GM12873 (cell line): Measurements from ENCODE around the gene SYNPO2L.

ENCODE experiments used
- TF ChIP-seq, protein P1 (sequence below): IDR thresholded peaks from 2 replicates; pipeline ENCODE4 v1.5.1; 2012; ENCODE audit warnings: low read depth, mild to moderate bottlenecking, moderate library complexity, low read length, control low read depth; ENCODE audit not compliant: insufficient read depth; ENCODE audit errors: missing control alignments

The SYNPO2L gene

DNA sequence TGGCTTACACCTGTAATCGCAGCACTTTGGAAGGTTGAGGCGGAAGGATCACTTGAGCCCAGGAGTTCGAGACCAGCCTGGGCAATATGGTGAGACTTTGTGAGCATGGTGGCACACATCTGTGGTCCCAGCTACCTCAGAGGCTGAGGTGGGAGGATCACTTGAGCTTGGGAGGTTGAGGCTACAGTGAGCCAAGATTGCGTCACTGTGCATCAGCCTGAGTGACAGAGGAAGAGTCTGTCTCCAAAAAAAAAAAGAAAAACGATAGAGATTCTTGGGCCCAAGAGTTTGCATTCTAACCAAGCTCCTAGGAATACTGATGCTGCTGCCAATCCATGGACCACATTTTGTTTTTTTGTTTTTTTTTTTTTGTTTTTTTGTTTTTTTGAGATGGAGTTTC lies 26.7 kb downstream of the SYNPO2L start:
- TF ChIP-seq, protein P1, sequence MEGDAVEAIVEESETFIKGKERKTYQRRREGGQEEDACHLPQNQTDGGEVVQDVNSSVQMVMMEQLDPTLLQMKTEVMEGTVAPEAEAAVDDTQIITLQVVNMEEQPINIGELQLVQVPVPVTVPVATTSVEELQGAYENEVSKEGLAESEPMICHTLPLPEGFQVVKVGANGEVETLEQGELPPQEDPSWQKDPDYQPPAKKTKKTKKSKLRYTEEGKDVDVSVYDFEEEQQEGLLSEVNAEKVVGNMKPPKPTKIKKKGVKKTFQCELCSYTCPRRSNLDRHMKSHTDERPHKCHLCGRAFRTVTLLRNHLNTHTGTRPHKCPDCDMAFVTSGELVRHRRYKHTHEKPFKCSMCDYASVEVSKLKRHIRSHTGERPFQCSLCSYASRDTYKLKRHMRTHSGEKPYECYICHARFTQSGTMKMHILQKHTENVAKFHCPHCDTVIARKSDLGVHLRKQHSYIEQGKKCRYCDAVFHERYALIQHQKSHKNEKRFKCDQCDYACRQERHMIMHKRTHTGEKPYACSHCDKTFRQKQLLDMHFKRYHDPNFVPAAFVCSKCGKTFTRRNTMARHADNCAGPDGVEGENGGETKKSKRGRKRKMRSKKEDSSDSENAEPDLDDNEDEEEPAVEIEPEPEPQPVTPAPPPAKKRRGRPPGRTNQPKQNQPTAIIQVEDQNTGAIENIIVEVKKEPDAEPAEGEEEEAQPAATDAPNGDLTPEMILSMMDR: no peak

GRCh38 chr10:73628405-73628804 lies 27.4 kb downstream of the SYNPO2L start:
- TF ChIP-seq, protein P1: no peak

DNA sequence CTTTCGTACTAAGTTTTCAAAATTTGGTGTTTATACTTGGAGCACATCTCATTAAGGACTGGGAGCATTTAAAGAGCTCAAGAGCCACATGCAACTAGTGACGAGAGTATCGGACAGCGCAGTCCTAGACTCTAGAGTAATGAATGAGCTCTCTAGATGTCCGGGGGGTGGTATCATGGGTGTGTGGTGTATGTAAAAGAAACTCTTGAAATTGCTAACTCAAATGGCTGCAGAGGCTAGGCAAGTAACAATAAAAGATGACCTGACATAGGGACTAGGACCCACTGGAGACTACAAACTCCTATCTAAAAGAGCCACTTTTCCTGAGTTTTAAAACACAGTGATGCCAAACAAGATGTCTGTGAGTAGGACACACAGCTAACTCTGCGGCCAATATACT lies 28.5 kb downstream of the SYNPO2L start:
- TF ChIP-seq, protein P1: no peak

DNA sequence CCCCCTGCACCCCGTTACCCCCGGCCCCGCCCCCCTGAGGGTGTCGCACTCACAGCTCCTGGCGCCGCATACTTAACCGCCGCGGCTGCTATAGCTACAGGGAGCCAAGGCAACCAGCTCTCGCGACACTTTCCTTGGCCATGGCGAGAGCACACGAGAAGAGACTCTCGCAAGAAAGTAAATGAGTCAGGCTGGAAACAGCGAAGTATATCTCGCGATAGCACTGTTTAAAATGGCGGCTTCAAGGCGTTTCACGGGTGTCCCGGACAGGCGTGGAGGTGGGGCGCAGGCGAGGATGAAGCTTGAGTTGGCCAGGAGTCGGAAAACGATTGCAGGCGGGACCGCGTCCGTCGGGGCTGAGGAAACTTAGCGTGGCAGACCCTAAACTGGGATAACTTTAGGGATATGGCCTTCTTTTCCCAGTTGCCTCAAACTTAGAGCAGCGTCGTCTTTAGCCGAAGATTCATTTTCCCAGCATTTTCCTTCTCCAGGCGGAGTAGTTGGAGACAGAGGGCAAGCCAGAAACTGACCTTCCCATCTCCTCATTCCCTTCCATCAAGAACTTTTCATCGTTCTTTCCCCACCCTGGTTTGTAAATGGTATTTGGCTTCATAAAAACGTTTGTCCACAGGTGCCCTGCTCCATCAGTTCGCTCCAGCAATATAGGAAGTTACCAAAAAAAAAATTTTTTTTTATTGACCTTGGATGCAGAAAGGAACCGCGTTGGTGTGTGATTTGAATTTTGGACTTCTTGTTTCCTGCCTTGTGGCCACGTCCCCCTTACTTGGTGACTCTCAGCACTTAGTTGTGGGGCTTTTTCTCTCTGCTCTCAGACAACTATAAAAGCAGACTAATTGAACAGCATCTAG lies 29.7 kb downstream of the SYNPO2L start:
- TF ChIP-seq, protein P1: no peak

DNA sequence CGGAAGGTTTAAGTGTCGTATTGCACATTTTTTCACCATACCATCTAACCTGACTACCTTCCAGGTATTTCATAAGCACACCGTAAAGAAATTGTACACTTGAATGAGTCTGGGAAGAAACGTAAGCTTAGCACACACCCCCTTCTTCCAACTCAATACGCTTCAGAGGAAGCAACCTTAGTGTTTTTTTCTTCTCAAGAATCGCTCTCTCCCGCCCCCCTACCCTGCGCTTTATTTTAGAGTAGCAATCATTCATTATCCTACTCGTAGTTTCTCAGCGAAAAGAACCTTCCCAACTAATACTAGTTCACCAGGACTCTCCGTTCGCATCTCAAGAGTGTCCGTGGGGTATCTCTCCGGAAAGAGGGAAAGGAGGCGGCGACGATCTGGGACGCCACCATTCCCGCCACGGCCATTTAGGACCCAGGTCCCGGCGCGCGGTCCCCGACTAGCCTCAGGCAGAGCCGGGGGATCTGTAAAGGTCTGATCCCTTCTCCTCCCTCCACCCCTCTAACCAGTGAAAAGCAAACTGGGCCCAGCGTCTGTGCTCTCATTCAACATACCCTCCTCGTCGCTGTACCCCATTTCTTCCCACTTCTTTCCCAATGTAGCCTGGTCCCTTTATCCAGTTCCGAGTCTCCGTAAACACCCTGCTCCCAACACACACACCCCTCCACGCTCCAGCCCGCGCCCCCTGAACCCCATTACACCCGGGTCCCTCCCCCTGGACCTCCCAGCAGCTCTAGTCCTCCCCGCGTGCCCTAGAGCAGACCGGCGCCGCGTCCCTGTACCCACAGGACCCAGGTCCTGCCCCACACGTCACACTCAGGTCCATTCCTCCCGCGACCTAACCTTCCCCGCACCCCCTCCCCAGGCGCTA lies 30.6 kb downstream of the SYNPO2L start:
- TF ChIP-seq, protein P1: no peak

DNA sequence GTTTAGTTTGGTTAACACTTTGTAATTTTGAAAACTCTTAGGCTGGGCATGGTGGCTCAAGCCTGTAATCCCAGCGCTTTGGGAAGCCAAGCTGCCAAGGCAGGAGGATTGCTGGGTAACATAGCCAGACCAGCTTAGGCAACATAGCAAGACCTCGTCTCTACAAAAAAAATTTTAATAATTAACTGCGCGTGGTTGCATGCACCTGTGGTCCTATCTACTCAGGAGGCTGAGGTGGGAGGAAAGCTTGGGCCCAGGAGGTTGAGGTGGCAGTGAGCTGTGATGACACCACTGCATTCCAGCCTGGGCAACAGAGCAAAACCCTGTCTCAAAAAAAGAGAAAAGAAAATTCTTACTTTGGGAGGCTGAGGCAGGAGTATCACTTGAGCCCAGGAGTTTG lies 32.8 kb downstream of the SYNPO2L start:
- TF ChIP-seq, protein P1: no peak

DNA sequence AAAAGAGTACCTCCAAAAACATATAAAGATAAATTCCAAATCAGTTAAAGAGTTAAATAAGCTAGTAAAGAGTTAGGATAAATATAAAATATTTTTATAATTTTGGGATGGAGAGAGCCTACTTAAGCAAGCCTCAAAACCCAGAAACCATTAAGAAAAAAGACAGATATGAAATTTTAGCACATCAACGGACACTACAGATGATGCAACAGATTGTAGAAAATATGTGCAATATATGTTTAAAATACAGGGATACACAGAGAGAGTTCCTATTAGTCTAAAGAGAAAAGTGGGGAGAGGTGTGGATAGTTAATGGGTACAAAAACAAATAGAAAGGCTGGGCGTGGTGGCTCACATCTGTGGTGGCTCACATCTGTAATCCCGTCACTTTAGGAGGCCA lies 41.1 kb downstream of the SYNPO2L start:
- TF ChIP-seq, protein P1: no peak
